HepG2 (cell line): ENCODE data around the gene IL3. TPM values are rescaled to one million over a fixed set of nuclear protein-coding genes. Genes with fewer than 3 reads are reported as not detected.

Experiments
- ATAC-seq: fragments of 200-7000 bp; cut with Tn5 transposase; 3 replicates; pipeline ENCODE4 v1.9.1; 2020; ENCODE audit warnings: mild to moderate bottlenecking, moderate library complexity
- BruUV-seq: library from RNA; stranded (reverse); fragments of 400-500 nt; replicated peaks from 2 replicates; lab custom pipeline; 2021; lab: Mats Ljungman, UMichigan
- CTCF ChIA-PET: fragments of 300-600 bp; formaldehyde crosslinking; extraction: SDS; loops from one replicate; lab custom pipeline; 2021; ENCODE audit warnings: low total read pairs, inconsistent platforms, low intra/inter-chr PET ratio; lab: Yijun Ruan, JAX
- POLR2A ChIA-PET: fragments of 350-600 bp; sonication (Branson Sonifier 250); formaldehyde crosslinking; loops from one replicate; lab custom pipeline; 2020; ENCODE audit warnings: antibody characterized with exemption, inconsistent platforms; lab: Yijun Ruan, JAX
- DNase-seq: peaks from one replicate; pipeline ENCODE4 v3.0.0-alpha.2; 2015; ENCODE audit warnings: low spot score
- FAIRE-seq: peaks from 3 replicates; lab custom pipeline; 2011; peaks lifted over from hg19 to GRCh38; lab: Jason Lieb, UNC
- H2AFZ ChIP-seq: one replicate; pipeline ENCODE4 v1.6.1; 2011; ENCODE audit warnings: low read length, inconsistent platforms
- H3K27ac ChIP-seq: fragments of 300-600 bp; 3 replicates; pipeline ENCODE4 v1.8.0; 2011; ENCODE audit warnings: mixed run types, mild to moderate bottlenecking, mixed read lengths, low read length, inconsistent platforms; ENCODE audit not compliant: insufficient read depth; ENCODE audit errors: extremely low read length
- H3K27me3 ChIP-seq, 2 experiments: fragments of 200-600 bp in 1 of 2; 2 replicates in 1 of 2; 3 replicates in 1 of 2; pipeline versions ENCODE4 v1.6.0 to v1.8.0; 2011; ENCODE audit warnings: low read length in 2 of 2, mild to moderate bottlenecking in 2 of 2, moderate library complexity in 2 of 2, inconsistent platforms in 1 of 2; ENCODE audit not compliant: insufficient read depth in 2 of 2, control insufficient read depth in 1 of 2
- H3K36me3 ChIP-seq, 2 experiments: fragments of 200-600 bp in 1 of 2; replicated peaks in 1 of 2; 2 replicates in 1 of 2; 3 replicates in 1 of 2; pipeline versions ENCODE4 v1.5.1 to v1.8.0; 2011; ENCODE audit warnings: low read length in 2 of 2, inconsistent platforms in 1 of 2; ENCODE audit not compliant: insufficient read depth in 2 of 2, control insufficient read depth in 1 of 2
- H3K4me1 ChIP-seq: 2 replicates; pipeline ENCODE4 v1.5.1; 2012; ENCODE audit warnings: low read length, inconsistent platforms; ENCODE audit not compliant: insufficient read depth
- H3K4me2 ChIP-seq: 2 replicates; pipeline ENCODE4 v1.6.0; 2011; ENCODE audit warnings: low read depth, low read length, inconsistent platforms
- H3K4me3 ChIP-seq, 3 experiments: fragments of 200-600 bp in 1 of 3; sonication (generic), shearing (Covaris generic) in 1 of 3; replicated peaks in 1 of 3; 2 replicates each; pipeline ENCODE4 v1.5.1; 2011 to 2016; ENCODE audit warnings: low read length in 3 of 3, inconsistent platforms in 2 of 3, low read depth in 2 of 3, mild to moderate bottlenecking in 2 of 3, control low read depth in 1 of 3, mixed read lengths in 1 of 3; ENCODE audit not compliant: insufficient read depth in 1 of 3
- H3K79me2 ChIP-seq: one replicate; pipeline ENCODE4 v1.6.1; 2011; ENCODE audit warnings: low read length, inconsistent platforms; ENCODE audit not compliant: insufficient read depth
- H3K9ac ChIP-seq: 2 replicates; pipeline ENCODE4 v1.6.0; 2011; ENCODE audit warnings: mild to moderate bottlenecking, low read depth, low read length, inconsistent platforms; ENCODE audit not compliant: insufficient read depth
- H3K9me3 ChIP-seq: 2 replicates; pipeline ENCODE4 v1.5.1; 2012; ENCODE audit warnings: mild to moderate bottlenecking, low read length
- H4K20me1 ChIP-seq: 2 replicates; pipeline ENCODE4 v1.6.0; 2011; ENCODE audit warnings: inconsistent platforms, mild to moderate bottlenecking, low read length, moderate library complexity; ENCODE audit not compliant: insufficient read depth
- ARNT2 ChIP-seq: sonication (generic); formaldehyde crosslinking; IDR thresholded peaks from 2 replicates; pipeline ENCODE4 v1.8.0; 2022; ENCODE audit warnings: mild to moderate bottlenecking, low read depth, missing genetic modification reagents, moderate library complexity
- KMT2A ChIP-seq: sonication (generic); formaldehyde crosslinking; IDR thresholded peaks from 2 replicates; pipeline ENCODE4 v1.4.0; 2020; ENCODE audit warnings: missing genetic modification reagents
- MXI1 ChIP-seq: IDR thresholded peaks from 3 replicates; pipeline ENCODE4 v1.6.1; 2012; ENCODE audit warnings: low read depth, low read length, inconsistent platforms, borderline replicate concordance
- SPEN ChIP-seq: sonication (generic); formaldehyde crosslinking; IDR thresholded peaks from 2 replicates; pipeline ENCODE4 v1.5.1; 2020; ENCODE audit warnings: low read depth, mild to moderate bottlenecking, missing genetic modification reagents
- STAT5B ChIP-seq: sonication (generic); formaldehyde crosslinking; IDR thresholded peaks from 2 replicates; pipeline ENCODE4 v1.4.0; 2020; ENCODE audit warnings: missing genetic modification reagents
- TCF7L2 ChIP-seq: IDR thresholded peaks from 2 replicates; pipeline ENCODE4 v1.6.1; 2011; ENCODE audit warnings: mild to moderate bottlenecking, low read depth, low read length, moderate library complexity
- ZNF136 ChIP-seq: sonication (generic); formaldehyde crosslinking; IDR thresholded peaks from 2 replicates; pipeline ENCODE4 v1.8.1; 2022; ENCODE audit warnings: low read depth, mild to moderate bottlenecking, moderate library complexity, missing genetic modification reagents
- ZNF160 ChIP-seq: sonication (generic); formaldehyde crosslinking; IDR thresholded peaks from 2 replicates; pipeline ENCODE4 v1.8.0; 2022; ENCODE audit warnings: mild to moderate bottlenecking, inconsistent platforms, missing genetic modification reagents
- ZNF562 ChIP-seq: sonication (generic); formaldehyde crosslinking; IDR thresholded peaks from 2 replicates; pipeline ENCODE4 v1.8.0; 2022; ENCODE audit warnings: missing genetic modification reagents, borderline replicate concordance
- ZNF605 ChIP-seq: sonication (generic); formaldehyde crosslinking; IDR thresholded peaks from 2 replicates; pipeline ENCODE4 v1.8.0; 2022; ENCODE audit warnings: mild to moderate bottlenecking, missing genetic modification reagents
- ZNF629 ChIP-seq: sonication (generic); formaldehyde crosslinking; conservative IDR thresholded peaks from 2 replicates; pipeline ENCODE4 v1.5.0; 2020; ENCODE audit warnings: missing genetic modification reagents
- WGBS: methylation state at CpG from one replicate; pipeline ENCODE4 v1.1.6; 2017; ENCODE audit warnings: low lambda C conversion rate; 5-methylcytosine and 5-hydroxymethylcytosine counted together
- in situ Hi-C: cut with HindIII; loops from 2 replicates; pipeline ENCODE4 v1.10.0; 2017; ENCODE audit warnings: low pct_unique_long_range_greater_than_20kb; ENCODE audit not compliant: extremely low pct_ligation_motif_present
- intact Hi-C: fragments of 100-400 bp; cut with micrococcal nuclease; formaldehyde crosslinking; loops from one replicate; pipeline ENCODE4 v1.10.0; 2022; ENCODE audit not compliant: unreplicated experiment
- polyA plus RNA-seq, 8 experiments: library from polyadenylated mRNA; depleted of rRNA in 3 of 8; stranded (reverse) in 7 of 8; unstranded in 1 of 8; fragments of >200 nt; fragmentation: Illumina TruSeq in 4 of 8; extraction: Trizol in 4 of 8; gene quantifications; 2 replicates each; pipeline versions ENCODE4 v1.2.1 to v1.2.3, GENCODE V29; 2011 to 2016; ENCODE audit warnings: low read depth in 4 of 8, missing spikeins in 1 of 8, mixed read lengths in 1 of 8; ENCODE audit not compliant: insufficient read depth in 1 of 8
- total RNA-seq, 5 experiments: library from RNA; depleted of rRNA; stranded (reverse); fragments of >200 nt; fragmentation: Illumina TruSeq; extraction: Trizol; gene quantifications; 2 replicates each; pipeline ENCODE4 v1.2.3, GENCODE V29; 2016; ENCODE audit warnings: low read depth in 1 of 5
- TF ChIP-seq, protein P1 (sequence below): IDR thresholded peaks from 2 replicates; pipeline ENCODE4 v1.6.1; 2012; ENCODE audit warnings: inconsistent platforms
- TF ChIP-seq, protein P2 (sequence below): IDR thresholded peaks from 2 replicates; pipeline ENCODE4 v1.6.1; 2016; ENCODE audit warnings: mild to moderate bottlenecking, missing biosample characterization, missing genetic modification reagents
- TF ChIP-seq, protein P3 (sequence below): sonication (generic); formaldehyde crosslinking; IDR thresholded peaks from 2 replicates; pipeline ENCODE4 v1.8.0; 2022; ENCODE audit warnings: missing genetic modification reagents, mild to moderate bottlenecking, moderate library complexity, borderline replicate concordance

Gene IL3
- total and polyA plus RNA-seq, 2 of the 13 experiments (the other 11 are each of a cell fraction or from before 2014, with no cell fraction given): not detected

DNA sequence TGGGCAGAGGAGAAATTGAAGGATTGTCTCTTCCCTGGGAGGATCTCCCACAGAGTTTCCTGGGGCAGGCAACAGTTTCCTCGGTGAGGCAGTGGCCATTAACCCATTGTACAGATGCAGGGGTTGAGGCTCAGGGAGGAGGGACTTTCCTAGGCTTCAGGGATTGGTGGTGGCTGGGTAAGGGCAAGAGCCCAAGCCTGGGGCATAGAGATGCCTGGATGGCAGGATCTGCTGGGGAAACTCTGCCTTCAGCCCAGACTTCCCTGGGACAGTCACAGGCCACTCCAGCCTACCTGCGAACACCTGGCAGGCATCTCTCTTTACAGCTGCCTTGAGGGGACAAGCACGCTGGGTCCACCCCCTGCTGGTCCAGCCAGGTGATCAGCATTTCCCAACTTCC, 9.5 kb downstream of the IL3 start:
- Histone ChIP-seq H3K9me3 (no peaks in the 10 kb centered on the region), H3K79me2 (no peaks in the 10 kb centered on the region), H3K36me3 (no peaks in the 10 kb centered on the region), H3K27me3 (peaks cover 7 to 54% of the 10 kb centered on the region in 2 experiments; a peak in 3 of 5 replicates), H3K27ac (no peak overlapping the region), H3K4me1 (peaks cover 28% of the 10 kb centered on the region)
- FAIRE-seq (no peak), ATAC-seq (no peak)
- BruUV-seq: no TSS peak
- CTCF ChIA-PET: no interaction called here
- WGBS: 38% methylated on average over 1 of the region's 3 CpGs
- in situ Hi-C loops: no loop called here
- 0 out of 2 replicates have a peak, but pooled peaks have one; percentile 7 for TF ChIP-seq ZNF629 (CRISPR knock-in tag)
- no peak for TF ChIP-seq ZNF160 (CRISPR knock-in tag)
- TF ChIP-seq, all 625 proteins: peak for 1
- DNase-seq: no peak
- no peaks in the 10 kb centered on the region for H4K20me1 ChIP-seq
- H2AFZ ChIP-seq: no peak overlapping the region
- H3K4me3 ChIP-seq: no peak overlapping the region
- no peak overlapping the region for H3K4me2 ChIP-seq
- intact Hi-C loops: loop anchor here (5.0 kb wide), 1 partner anchor 107 kb away; no protein-coding TSS in a partner anchor
- POLR2A ChIA-PET: no interaction called here
- H3K9ac ChIP-seq: no peak overlapping the region

DNA sequence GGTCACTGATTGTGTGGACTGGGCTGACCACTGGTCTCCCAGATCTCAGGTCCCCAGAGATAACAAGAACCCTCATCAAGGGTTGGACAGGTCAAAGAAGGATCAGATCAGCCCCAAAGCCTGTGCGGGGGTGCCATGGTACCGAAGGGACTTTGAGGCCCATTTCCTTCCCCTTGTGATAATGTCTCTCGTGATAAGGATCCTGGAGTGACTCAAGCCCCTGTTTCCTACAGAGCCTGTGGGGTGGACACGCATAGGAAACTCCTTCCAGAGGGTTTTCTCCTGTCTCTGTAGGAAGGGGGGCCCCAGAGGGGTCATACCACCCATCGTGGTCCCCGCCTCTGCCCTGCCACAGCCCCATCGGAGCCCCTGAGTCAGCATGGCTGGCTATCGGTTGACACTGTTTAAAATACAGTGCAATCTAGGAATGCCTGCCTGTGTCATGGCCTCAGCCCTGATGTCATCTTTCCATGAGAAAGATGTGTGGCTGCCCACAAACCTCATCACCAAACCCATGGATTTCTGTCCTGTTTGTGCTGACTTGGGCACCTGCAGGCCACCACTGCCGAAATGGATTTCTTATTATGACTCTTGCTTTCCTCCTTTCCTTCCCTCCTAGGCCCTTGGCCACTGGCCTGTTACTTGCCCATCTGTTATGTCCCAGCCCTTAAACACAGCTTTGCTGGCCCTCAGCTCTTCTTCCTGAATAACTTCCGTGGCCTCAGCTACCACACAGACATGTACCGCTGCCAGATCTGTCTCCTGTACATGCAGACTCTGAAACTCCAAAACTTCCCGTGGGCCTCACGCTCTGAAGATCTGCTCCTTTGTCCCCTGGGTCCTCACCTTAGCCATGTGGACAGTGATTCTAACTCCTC, 10.2 kb downstream of the IL3 start:
- in situ Hi-C loops: no loop called here
- ChIA-PET POLR2A (no interaction called here), CTCF (no interaction called here)
- H3K9me3 ChIP-seq: no peaks in the 10 kb centered on the region
- no peaks in the 10 kb centered on the region for H3K79me2 ChIP-seq
- no TSS peak for BruUV-seq
- no peak overlapping the region for H2AFZ ChIP-seq
- no peaks in the 10 kb centered on the region for H4K20me1 ChIP-seq
- no peaks in the 10 kb centered on the region for H3K36me3 ChIP-seq
- peaks cover 7 to 54% of the 10 kb centered on the region in 2 experiments; a peak in 3 of 5 replicates for H3K27me3 ChIP-seq
- no peak overlapping the region for H3K4me2 ChIP-seq
- H3K4me1 ChIP-seq: peaks cover 28% of the 10 kb centered on the region
- 57% methylated on average over 5 of the region's 13 CpGs for WGBS
- no peak overlapping the region for H3K9ac ChIP-seq
- intact Hi-C loops: no loop called here
- FAIRE-seq (no peak), DNase-seq (no peak), ATAC-seq (no peak)
- no peak overlapping the region for H3K4me3 ChIP-seq
- H3K27ac ChIP-seq: no peak overlapping the region
- TF ChIP-seq SPEN (CRISPR knock-in tag): no peak
- no peak for TF ChIP-seq TCF7L2
- TF ChIP-seq, protein P1, sequence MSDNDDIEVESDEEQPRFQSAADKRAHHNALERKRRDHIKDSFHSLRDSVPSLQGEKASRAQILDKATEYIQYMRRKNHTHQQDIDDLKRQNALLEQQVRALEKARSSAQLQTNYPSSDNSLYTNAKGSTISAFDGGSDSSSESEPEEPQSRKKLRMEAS: no peak
- no peak for TF ChIP-seq STAT5B (CRISPR knock-in tag)
- TF ChIP-seq ZNF605 (CRISPR knock-in tag): no peak
- no peak for TF ChIP-seq MXI1
- TF ChIP-seq, protein P2, sequence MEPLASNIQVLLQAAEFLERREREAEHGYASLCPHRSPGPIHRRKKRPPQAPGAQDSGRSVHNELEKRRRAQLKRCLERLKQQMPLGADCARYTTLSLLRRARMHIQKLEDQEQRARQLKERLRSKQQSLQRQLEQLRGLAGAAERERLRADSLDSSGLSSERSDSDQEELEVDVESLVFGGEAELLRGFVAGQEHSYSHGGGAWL (CRISPR knock-in tag): no peak
- TF ChIP-seq, protein P3, sequence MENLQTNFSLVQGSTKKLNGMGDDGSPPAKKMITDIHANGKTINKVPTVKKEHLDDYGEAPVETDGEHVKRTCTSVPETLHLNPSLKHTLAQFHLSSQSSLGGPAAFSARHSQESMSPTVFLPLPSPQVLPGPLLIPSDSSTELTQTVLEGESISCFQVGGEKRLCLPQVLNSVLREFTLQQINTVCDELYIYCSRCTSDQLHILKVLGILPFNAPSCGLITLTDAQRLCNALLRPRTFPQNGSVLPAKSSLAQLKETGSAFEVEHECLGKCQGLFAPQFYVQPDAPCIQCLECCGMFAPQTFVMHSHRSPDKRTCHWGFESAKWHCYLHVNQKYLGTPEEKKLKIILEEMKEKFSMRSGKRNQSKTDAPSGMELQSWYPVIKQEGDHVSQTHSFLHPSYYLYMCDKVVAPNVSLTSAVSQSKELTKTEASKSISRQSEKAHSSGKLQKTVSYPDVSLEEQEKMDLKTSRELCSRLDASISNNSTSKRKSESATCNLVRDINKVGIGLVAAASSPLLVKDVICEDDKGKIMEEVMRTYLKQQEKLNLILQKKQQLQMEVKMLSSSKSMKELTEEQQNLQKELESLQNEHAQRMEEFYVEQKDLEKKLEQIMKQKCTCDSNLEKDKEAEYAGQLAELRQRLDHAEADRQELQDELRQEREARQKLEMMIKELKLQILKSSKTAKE (CRISPR knock-in tag): no peak
- no peak for TF ChIP-seq KMT2A (CRISPR knock-in tag)
- TF ChIP-seq ZNF136: no peak
- no peak for TF ChIP-seq ZNF562 (CRISPR knock-in tag)
- TF ChIP-seq ARNT2 (CRISPR knock-in tag): no peak
